K562 (cell line): ENCODE data around the gene LRRC4B. TPM values are rescaled to one million over a fixed set of nuclear protein-coding genes. Genes with fewer than 3 reads are reported as not detected.
A peak's percentile ranks its signal among the peaks of the same experiment; 100 is the strongest.

Experiments used
- ATAC-seq: fragments of 200-7000 bp; cut with Tn5 transposase; 3 replicates; pipeline ENCODE4 v1.9.1; 2020; ENCODE audit warnings: moderate library complexity
- BruUV-seq: library from RNA; stranded (reverse); fragments of 400-500 nt; replicated peaks from 2 replicates; lab custom pipeline; 2021; lab: Mats Ljungman, UMichigan
- CTCF ChIA-PET: fragments of 300-600 bp; formaldehyde crosslinking; extraction: SDS; loops from one replicate; lab custom pipeline; 2021; ENCODE audit warnings: low intra/inter-chr PET ratio; lab: Yijun Ruan, JAX
- POLR2A ChIA-PET: fragments of 300-600, 350-650 bp; sonication (Branson Sonifier 250); formaldehyde crosslinking; extraction: SDS; loops from one replicate; lab custom pipeline; 2021; ENCODE audit warnings: antibody characterized with exemption, inconsistent platforms; lab: Yijun Ruan, JAX
- DNase-seq, 4 experiments: peaks; one replicate each; pipeline versions ENCODE4 v3.0.0 to v3.0.0-alpha.2; 2011 to 2018; ENCODE audit warnings: low spot score in 3 of 4, mixed read lengths in 3 of 4; ENCODE audit errors: extremely low read depth in 1 of 4
- FAIRE-seq: peaks from 2 replicates; lab custom pipeline; 2011; peaks lifted over from hg19 to GRCh38; lab: Jason Lieb, UNC
- H2AFZ ChIP-seq: 2 replicates; pipeline ENCODE4 v1.6.0; 2011; ENCODE audit warnings: low read depth, low read length, control low read depth, inconsistent platforms
- H3K27ac ChIP-seq: fragments of 200-600 bp; 3 replicates; pipeline ENCODE4 v1.8.0; 2011; ENCODE audit warnings: low read depth, mild to moderate bottlenecking, control low read depth, inconsistent platforms, low read length, moderate library complexity, mixed read lengths; ENCODE audit errors: extremely low read depth
- H3K27me3 ChIP-seq, 2 experiments: fragments of 300-600 bp in 1 of 2; 2 replicates in 1 of 2; 3 replicates in 1 of 2; pipeline versions ENCODE4 v1.6.0 to v1.8.0; 2011; ENCODE audit warnings: inconsistent platforms in 2 of 2, low read length in 2 of 2, mild to moderate bottlenecking in 1 of 2, mixed read lengths in 1 of 2, moderate library complexity in 1 of 2; ENCODE audit not compliant: control insufficient read depth in 2 of 2, insufficient read depth in 2 of 2
- H3K36me3 ChIP-seq: fragments of 300-600 bp; 3 replicates; pipeline ENCODE4 v1.8.0; 2011; ENCODE audit warnings: mild to moderate bottlenecking, low read length, inconsistent platforms; ENCODE audit not compliant: control insufficient read depth, insufficient read depth
- H3K4me1 ChIP-seq, 2 experiments: fragments of 200-600 bp in 1 of 2; replicated peaks in 1 of 2; 2 replicates in 1 of 2; 3 replicates in 1 of 2; pipeline versions ENCODE4 v1.5.1 to v1.8.0; 2011; ENCODE audit warnings: inconsistent platforms in 2 of 2, low read length in 2 of 2, mild to moderate bottlenecking in 1 of 2, mixed read lengths in 1 of 2, moderate library complexity in 1 of 2; ENCODE audit not compliant: control insufficient read depth in 2 of 2, insufficient read depth in 2 of 2
- H3K4me2 ChIP-seq: 2 replicates; pipeline ENCODE4 v1.6.1; 2011; ENCODE audit warnings: low read length, control low read depth, inconsistent platforms, mixed read lengths; ENCODE audit not compliant: insufficient read depth
- H3K4me3 ChIP-seq: fragments of 200-600 bp; sonication (generic), shearing (Covaris generic); 2 replicates; pipeline ENCODE4 v1.5.1; 2016; ENCODE audit warnings: control low read depth, inconsistent platforms
- H3K79me2 ChIP-seq: fragments of 200-600 bp; 3 replicates; pipeline ENCODE4 v1.8.0; 2011; ENCODE audit warnings: low read length, inconsistent platforms; ENCODE audit not compliant: control insufficient read depth, insufficient read depth
- H3K9ac ChIP-seq, 2 experiments: 2 replicates each; pipeline versions ENCODE4 v1.6.0 to v1.6.1; 2011; ENCODE audit warnings: low read depth in 2 of 2, low read length in 2 of 2, control low read depth in 1 of 2, inconsistent platforms in 1 of 2, mild to moderate bottlenecking in 1 of 2, mixed read lengths in 1 of 2; ENCODE audit not compliant: insufficient read depth in 1 of 2
- H3K9me1 ChIP-seq: one replicate; pipeline ENCODE4 v1.6.0; 2011; ENCODE audit warnings: inconsistent platforms, mild to moderate bottlenecking, low read length, moderate library complexity; ENCODE audit not compliant: control insufficient read depth, insufficient read depth
- H3K9me3 ChIP-seq: replicated peaks from 2 replicates; pipeline ENCODE4 v1.5.1; 2011; ENCODE audit warnings: low read depth, low read length, inconsistent platforms; ENCODE audit not compliant: control insufficient read depth, insufficient read depth
- H4K20me1 ChIP-seq: replicated peaks from 2 replicates; pipeline ENCODE4 v1.6.1; 2011; ENCODE audit warnings: low read length, inconsistent platforms, mixed read lengths; ENCODE audit not compliant: control insufficient read depth, insufficient read depth
- CBFB ChIP-seq: sonication (generic); formaldehyde crosslinking; IDR thresholded peaks from 2 replicates; pipeline ENCODE4 v1.4.0; 2020; ENCODE audit warnings: mild to moderate bottlenecking, missing genetic modification reagents
- ERF ChIP-seq: fragments of 450-650 bp; formaldehyde crosslinking; IDR thresholded peaks from 2 replicates; pipeline ENCODE4 v1.4.0; 2020; ENCODE audit warnings: mild to moderate bottlenecking, mixed read lengths
- FIP1L1 ChIP-seq: fragments of 200-400 bp; formaldehyde crosslinking; IDR thresholded peaks from 2 replicates; pipeline ENCODE4 v1.6.1; 2018; ENCODE audit warnings: mild to moderate bottlenecking, low read depth, low read length; ENCODE audit not compliant: poor library complexity, severe bottlenecking
- KDM5B ChIP-seq: fragments of 200-600 bp; sonication (generic); IDR thresholded peaks from 2 replicates; pipeline ENCODE4 v1.6.1; 2012; ENCODE audit warnings: low read depth, mild to moderate bottlenecking, moderate library complexity, low read length, control low read depth, inconsistent platforms; ENCODE audit not compliant: insufficient replicate concordance
- NFIC ChIP-seq: fragments of 450-650 bp; IDR thresholded peaks from 2 replicates; pipeline ENCODE4 v1.6.1; 2017; ENCODE audit warnings: mild to moderate bottlenecking, inconsistent platforms
- NR3C1 ChIP-seq: sonication (generic); formaldehyde crosslinking; IDR thresholded peaks from 2 replicates; pipeline ENCODE4 v1.8.1; 2022; ENCODE audit warnings: missing genetic modification reagents
- NUFIP1 ChIP-seq: fragments of 450-650 bp; IDR thresholded peaks from 2 replicates; pipeline ENCODE4 v1.6.1; 2018; ENCODE audit not compliant: partially characterized antibody
- PBX2 ChIP-seq, 2 experiments: IDR thresholded peaks in 1 of 2; conservative IDR thresholded peaks in 1 of 2; 2 replicates each; pipeline ENCODE4 v1.6.1; 2016; ENCODE audit warnings: low read depth in 2 of 2, mild to moderate bottlenecking in 1 of 2, missing compliant biosample characterization in 1 of 2, missing genetic modification characterization in 1 of 2, moderate library complexity in 1 of 2
- POLR2G ChIP-seq: fragments of 200-400 bp; formaldehyde crosslinking; IDR thresholded peaks from 2 replicates; pipeline ENCODE4 v1.6.1; 2017; ENCODE audit warnings: low read depth, mild to moderate bottlenecking, antibody characterized with exemption, low read length, moderate library complexity
- RBM17 ChIP-seq: fragments of 200-400 bp; formaldehyde crosslinking; IDR thresholded peaks from 2 replicates; pipeline ENCODE4 v1.6.1; 2017; ENCODE audit warnings: low read depth, mild to moderate bottlenecking, low read length, borderline replicate concordance
- RFX7 ChIP-seq: fragments of 250-450 bp; sonication (Bioruptor Pico); IDR thresholded peaks from 2 replicates; pipeline ENCODE4 v1.5.1; 2021; ENCODE audit warnings: mild to moderate bottlenecking
- WGBS: fragments of 100-300 bp; shearing (Covaris generic); methylation state at CpG from one replicate; pipeline ENCODE4 v1.1.6; 2016; ENCODE audit warnings: low coverage, mixed read lengths; ENCODE audit not compliant: insufficient coverage; ENCODE audit errors: missing lambda C conversion rate; 5-methylcytosine and 5-hydroxymethylcytosine counted together
- in situ Hi-C: fragments of 300-500 bp; cut with MboI; formaldehyde crosslinking; loops from 4 replicates; pipeline ENCODE4 v1.15.0; 2018; ENCODE audit warnings: inconsistent platforms, mixed read lengths
- intact Hi-C: fragments of 100-400 bp; cut with micrococcal nuclease; formaldehyde crosslinking; loops from 2 replicates; pipeline ENCODE4 v1.14.2; 2022
- polyA plus RNA-seq, 8 experiments: library from polyadenylated mRNA; depleted of rRNA in 4 of 8; stranded (reverse) in 5 of 8; unstranded in 3 of 8; fragments of >200 nt; fragmentation: Nextera tagmentation in 2 of 8; fragmentation: Illumina TruSeq in 1 of 8; extraction: Ambion mirVana in 2 of 8; extraction: Trizol in 1 of 8; gene quantifications; 2 replicates each; pipeline versions ENCODE4 v1.2.1 to v1.2.3, GENCODE V29; 2011 to 2014; ENCODE audit warnings: inconsistent platforms in 1 of 8, missing spikeins in 1 of 8
- total RNA-seq, 7 experiments: library from RNA; depleted of rRNA in 6 of 7; stranded (reverse); fragments of >200 nt in 6 of 7; fragmentation: Illumina TruSeq in 2 of 7; extraction: Trizol in 2 of 7; gene quantifications; 2 replicates each; pipeline versions ENCODE4 v1.2.1 to v1.2.3, GENCODE V29; 2011 to 2021; ENCODE audit warnings: low replicate concordance in 1 of 7
- TF ChIP-seq, protein P1 (sequence below): sonication (generic); formaldehyde crosslinking; IDR thresholded peaks from 2 replicates; pipeline ENCODE4 v1.8.1; 2023; ENCODE audit warnings: mild to moderate bottlenecking, missing genetic modification reagents

The LRRC4B gene
- total and polyA plus RNA-seq, 9 of the 15 experiments (the other 6 are each of a cell fraction or from before 2014, with no cell fraction given) = 0.18 to 9.6 (median 2.9) TPM; not detected in 2

GRCh38 chr19:50512112-50512998 is 55.9 kb downstream of the LRRC4B start:
- Histone ChIP-seq H3K4me3 (peak overlapping the region; percentile 55; the same call in 1 of the 2 replicates), H3K36me3 (no peaks in the 10 kb centered on the region), H3K27ac (peak overlapping the region; percentile 74; the same call in 2 of the 3 replicates), H3K4me2 (peak overlapping the region; percentile 85), H3K79me2 (no peaks in the 10 kb centered on the region; the same call in 2 of the 3 replicates), H3K27me3 (no peaks in the 10 kb centered on the region), H3K9me3 (no peaks in the 10 kb centered on the region), H3K9me1 (peaks cover 4% of the 10 kb centered on the region), H4K20me1 (no peaks in the 10 kb centered on the region), H2AFZ (no peak overlapping the region), H3K9ac (peak overlapping the region; percentile 68 to 93), H3K4me1 (peaks cover 5 to 64% of the 10 kb centered on the region in 2 experiments; a peak in 4 of 5 replicates)
- no peak for DNase-seq
- intact Hi-C loops = no loop called here
- no peak for TF ChIP-seq NFIC
- TF ChIP-seq KDM5B = no peak
- TF ChIP-seq RBM17 = no peak
- no peak for TF ChIP-seq NR3C1
- no peak for TF ChIP-seq RFX7 (CRISPR knock-in tag)
- no peak for TF ChIP-seq NUFIP1
- TF ChIP-seq ERF (CRISPR knock-in tag) = no peak
- TF ChIP-seq PBX2 (CRISPR knock-in tag; IDR thresholded peaks at IDR 0.05; ENCODE audit: low read depth) = no peak
- no peak for TF ChIP-seq PBX2 (tag; conservative IDR thresholded peaks at IDR 0.05; ENCODE audit: low read depth)
- peak; percentile 69 for TF ChIP-seq POLR2G
- peak; percentile 49 for TF ChIP-seq FIP1L1
- TF ChIP-seq, protein P1, sequence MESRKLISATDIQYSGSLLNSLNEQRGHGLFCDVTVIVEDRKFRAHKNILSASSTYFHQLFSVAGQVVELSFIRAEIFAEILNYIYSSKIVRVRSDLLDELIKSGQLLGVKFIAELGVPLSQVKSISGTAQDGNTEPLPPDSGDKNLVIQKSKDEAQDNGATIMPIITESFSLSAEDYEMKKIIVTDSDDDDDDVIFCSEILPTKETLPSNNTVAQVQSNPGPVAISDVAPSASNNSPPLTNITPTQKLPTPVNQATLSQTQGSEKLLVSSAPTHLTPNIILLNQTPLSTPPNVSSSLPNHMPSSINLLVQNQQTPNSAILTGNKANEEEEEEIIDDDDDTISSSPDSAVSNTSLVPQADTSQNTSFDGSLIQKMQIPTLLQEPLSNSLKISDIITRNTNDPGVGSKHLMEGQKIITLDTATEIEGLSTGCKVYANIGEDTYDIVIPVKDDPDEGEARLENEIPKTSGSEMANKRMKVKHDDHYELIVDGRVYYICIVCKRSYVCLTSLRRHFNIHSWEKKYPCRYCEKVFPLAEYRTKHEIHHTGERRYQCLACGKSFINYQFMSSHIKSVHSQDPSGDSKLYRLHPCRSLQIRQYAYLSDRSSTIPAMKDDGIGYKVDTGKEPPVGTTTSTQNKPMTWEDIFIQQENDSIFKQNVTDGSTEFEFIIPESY (CRISPR knock-in tag) = peak; percentile 51
- TF ChIP-seq CBFB (CRISPR knock-in tag) = no peak
- ChIA-PET CTCF (no interaction called here), POLR2A (interaction anchor here (0.6 to 1.5 kb wide), 8 partner anchors 8 to 179 kb away, joined by 3 to 5 read pairs (median 3); no protein-coding TSS in a partner anchor)
- in situ Hi-C loops = no loop called here
- FAIRE-seq = no peak
- no peak for ATAC-seq
- BruUV-seq = no TSS peak
- 86% methylated on average over 25 of the region's 36 CpGs for WGBS
